OCI-LY7 (cell line): ENCODE measurements around the gene MALRD1. TPM values are rescaled to one million over a fixed set of nuclear protein-coding genes. Genes with fewer than 3 reads are reported as not detected.

Source experiments
- BruUV-seq: library from RNA; stranded (reverse); fragments of 400-500 nt; replicated peaks from 2 replicates; lab custom pipeline; 2021; lab: Mats Ljungman, UMichigan
- CTCF ChIA-PET: fragments of 300-600 bp; sonication (Branson Sonifier 250); formaldehyde crosslinking; loops from one replicate; lab custom pipeline; 2022; ENCODE audit warnings: antibody characterized with exemption; ENCODE audit not compliant: unreplicated experiment; lab: Charles Lee
- POLR2A ChIA-PET: fragments of 300-600 bp; sonication (Branson Sonifier 250); formaldehyde crosslinking; loops from one replicate; lab custom pipeline; 2022; ENCODE audit warnings: antibody characterized with exemption; lab: Charles Lee
- DNase-seq: peaks from one replicate; pipeline ENCODE4 v3.0.0-alpha.2; 2015; ENCODE audit warnings: low spot score
- H2AFZ ChIP-seq: fragments of 200-600 bp; sonication (generic), shearing (Covaris generic); 2 replicates; pipeline ENCODE4 v1.6.1; 2014; ENCODE audit warnings: mild to moderate bottlenecking, antibody characterized with exemption, low read length, moderate library complexity
- H3K27ac ChIP-seq: fragments of 200-600 bp; sonication (generic); 2 replicates; pipeline ENCODE4 v1.5.1; 2014; ENCODE audit warnings: mixed run types, low read depth, mild to moderate bottlenecking, moderate library complexity, low read length, inconsistent platforms; ENCODE audit not compliant: poor library complexity, severe bottlenecking
- H3K36me3 ChIP-seq: fragments of 200-600 bp; sonication (generic); 2 replicates; pipeline ENCODE4 v1.6.1; 2014; ENCODE audit warnings: mild to moderate bottlenecking, antibody characterized with exemption, low read length, moderate library complexity, mixed read lengths; ENCODE audit not compliant: insufficient read depth
- H3K4me1 ChIP-seq: fragments of 200-600 bp; sonication (generic); 2 replicates; pipeline ENCODE4 v1.5.1; 2014; ENCODE audit warnings: mild to moderate bottlenecking, low read length; ENCODE audit not compliant: insufficient read depth, poor library complexity, severe bottlenecking
- H3K4me2 ChIP-seq: fragments of 200-600 bp; sonication (generic); 2 replicates; pipeline ENCODE4 v1.6.1; 2014; ENCODE audit warnings: mild to moderate bottlenecking, low read length
- H3K4me3 ChIP-seq: fragments of 200-600 bp; sonication (generic); 2 replicates; pipeline ENCODE4 v1.5.1; 2014; ENCODE audit warnings: mild to moderate bottlenecking, low read depth, low read length; ENCODE audit not compliant: poor library complexity, severe bottlenecking
- H3K79me2 ChIP-seq: fragments of 200-600 bp; sonication (generic); 2 replicates; pipeline ENCODE4 v1.6.1; 2016; ENCODE audit warnings: low read depth, mild to moderate bottlenecking, low read length, moderate library complexity, mixed read lengths; ENCODE audit not compliant: insufficient read depth
- H3K9me2 ChIP-seq: fragments of 200-600 bp; sonication (generic); 2 replicates; pipeline ENCODE4 v1.6.1; 2016; ENCODE audit warnings: mild to moderate bottlenecking, low read length, mixed read lengths; ENCODE audit not compliant: insufficient read depth
- H3K9me3 ChIP-seq: fragments of 200-600 bp; sonication (generic); 2 replicates; pipeline ENCODE4 v1.6.1; 2014; ENCODE audit warnings: mild to moderate bottlenecking, mixed run types, low read length, mixed read lengths
- H4K20me1 ChIP-seq: fragments of 200-600 bp; sonication (generic); 2 replicates; pipeline ENCODE4 v1.6.1; 2014; ENCODE audit warnings: mild to moderate bottlenecking, antibody characterized with exemption, low read length, moderate library complexity, mixed read lengths; ENCODE audit not compliant: insufficient read depth
- CTCF ChIP-seq: fragments of 200-600 bp; sonication (generic); conservative IDR thresholded peaks from 2 replicates; pipeline ENCODE4 v1.5.1; 2014; ENCODE audit warnings: mild to moderate bottlenecking, antibody characterized with exemption, low read length, moderate library complexity, mixed read lengths
- EZH2phosphoT487 ChIP-seq: fragments of 200-600 bp; sonication (generic); IDR thresholded peaks from 2 replicates; pipeline ENCODE4 v1.6.1; 2018; ENCODE audit warnings: low read depth, borderline replicate concordance, mild to moderate bottlenecking, mixed run types, antibody characterized with exemption, low read length, moderate library complexity, mixed read lengths
- intact Hi-C: fragments of 100-400 bp; cut with micrococcal nuclease; formaldehyde crosslinking; loops from one replicate; pipeline ENCODE4 v1.10.0; 2022; ENCODE audit not compliant: unreplicated experiment
- total RNA-seq, 2 experiments: library from RNA; depleted of rRNA in 1 of 2; stranded (reverse); fragments of >200 nt in 1 of 2; shearing (Covaris generic) in 1 of 2; gene quantifications; 2 replicates each; pipeline ENCODE4 v1.2.3, GENCODE V29; 2014 to 2022

Gene MALRD1
- total RNA-seq, 2 experiments from 2014 or later: not detected

DNA sequence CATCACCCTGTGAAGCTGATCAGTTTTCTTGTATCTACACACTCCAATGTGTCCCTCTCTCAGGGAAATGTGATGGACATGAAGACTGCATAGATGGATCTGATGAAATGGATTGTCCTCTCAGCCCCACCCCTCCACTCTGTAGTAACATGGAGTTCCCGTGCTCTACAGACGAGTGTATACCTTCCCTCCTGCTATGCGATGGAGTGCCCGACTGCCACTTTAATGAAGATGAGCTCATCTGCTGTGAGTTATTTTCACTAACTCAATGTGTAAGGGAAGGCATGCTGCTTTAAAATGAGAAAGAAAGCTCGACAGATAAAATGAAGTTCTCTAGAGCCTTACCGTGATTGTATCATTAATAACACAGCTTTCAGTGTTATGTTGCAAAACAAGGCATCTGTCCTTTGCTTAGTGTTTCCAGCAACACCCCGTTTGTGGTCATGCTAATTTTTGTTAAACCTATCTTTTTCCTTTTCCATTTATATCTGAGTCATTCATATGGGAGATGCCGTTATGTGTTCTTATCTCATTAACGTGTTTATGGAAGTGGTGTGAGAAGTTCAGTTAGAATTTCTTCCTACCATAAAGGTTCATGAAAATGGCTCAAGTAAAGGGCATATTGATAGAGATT lies 546.7 kb downstream of the MALRD1 start:
- Histone ChIP-seq H3K79me2 (no peaks in the 10 kb centered on the region), H2AFZ (no peak overlapping the region), H4K20me1 (no peaks in the 10 kb centered on the region), H3K4me3 (no peak overlapping the region), H3K4me2 (no peak overlapping the region), H3K27ac (no peak overlapping the region), H3K4me1 (no peaks in the 10 kb centered on the region), H3K9me3 (no peaks in the 10 kb centered on the region), H3K9me2 (no peaks in the 10 kb centered on the region), H3K36me3 (no peaks in the 10 kb centered on the region)
- TF ChIP-seq EZH2phosphoT487: no peak
- TF ChIP-seq CTCF: no peak
- no peak for DNase-seq
- intact Hi-C loops: no loop called here
- CTCF ChIA-PET: no interaction called here
- POLR2A ChIA-PET: no interaction called here
- no TSS peak for BruUV-seq

GRCh38 chr10:19605806-19606205 lies 557.2 kb downstream of the MALRD1 start:
- Histone ChIP-seq H2AFZ (no peak overlapping the region), H3K27ac (no peak overlapping the region), H3K4me3 (no peak overlapping the region), H4K20me1 (no peaks in the 10 kb centered on the region), H3K4me2 (no peak overlapping the region), H3K36me3 (no peaks in the 10 kb centered on the region), H3K4me1 (no peaks in the 10 kb centered on the region), H3K79me2 (no peaks in the 10 kb centered on the region), H3K9me2 (no peaks in the 10 kb centered on the region), H3K9me3 (no peaks in the 10 kb centered on the region)
- TF ChIP-seq CTCF (no peak), EZH2phosphoT487 (no peak)
- CTCF ChIA-PET: no interaction called here
- no peak for DNase-seq
- no TSS peak for BruUV-seq
- POLR2A ChIA-PET: no interaction called here
- intact Hi-C loops: no loop called here

DNA sequence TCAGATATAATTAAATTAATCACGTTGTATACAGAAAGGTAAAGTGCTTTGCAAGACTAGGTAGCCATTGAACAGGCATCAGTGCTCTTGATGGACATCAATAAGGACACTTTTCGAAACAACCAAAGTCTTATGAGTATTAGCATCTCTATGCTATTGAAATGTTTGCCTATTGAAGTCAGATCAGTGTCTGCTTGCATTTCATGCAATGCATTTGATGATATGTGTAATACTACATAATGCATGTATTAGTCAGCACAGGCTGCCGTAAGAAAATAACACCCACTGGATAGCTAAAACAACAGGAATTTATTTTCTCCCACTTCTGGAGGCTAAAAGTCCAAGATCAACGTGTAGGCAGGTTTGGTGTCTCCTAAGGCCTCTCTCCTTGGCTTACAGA lies 558.4 kb downstream of the MALRD1 start:
- ChIA-PET CTCF (no interaction called here), POLR2A (no interaction called here)
- no peaks in the 10 kb centered on the region for H3K36me3 ChIP-seq

More for the DNA sequence above, 558.4 kb downstream of the MALRD1 start:
- intact Hi-C loops: no loop called here
- no peaks in the 10 kb centered on the region for H3K9me2 ChIP-seq
- H3K4me2 ChIP-seq: no peak overlapping the region
- BruUV-seq: no TSS peak
- no peaks in the 10 kb centered on the region for H3K9me3 ChIP-seq
- TF ChIP-seq CTCF (no peak), EZH2phosphoT487 (no peak)
- H2AFZ ChIP-seq: no peak overlapping the region
- no peaks in the 10 kb centered on the region for H4K20me1 ChIP-seq
- H3K4me1 ChIP-seq: no peaks in the 10 kb centered on the region
- no peaks in the 10 kb centered on the region for H3K79me2 ChIP-seq
- no peak for DNase-seq
- no peak overlapping the region for H3K27ac ChIP-seq
- no peak overlapping the region for H3K4me3 ChIP-seq
